Activated naive CD8-positive, alpha-beta T cell (primary cell): ENCODE measurements around the gene PHTF2.
A peak's percentile ranks its signal among the peaks of the same experiment; 100 is the strongest.

Source experiments
- H3K27ac Mint-ChIP-seq: one replicate; pipeline ENCODE4 v1.8.0; 2021; ENCODE audit warnings: mixed read lengths
- H3K27me3 Mint-ChIP-seq: one replicate; pipeline ENCODE4 v1.8.0; 2021; ENCODE audit warnings: mixed read lengths
- H3K36me3 Mint-ChIP-seq: one replicate; pipeline ENCODE4 v1.8.0; 2021; ENCODE audit warnings: mixed read lengths
- H3K4me1 Mint-ChIP-seq: one replicate; pipeline ENCODE4 v1.8.0; 2021; ENCODE audit warnings: low read depth, mixed read lengths
- H3K4me3 Mint-ChIP-seq: one replicate; pipeline ENCODE4 v1.8.0; 2021; ENCODE audit warnings: mild to moderate bottlenecking, mixed read lengths
- H3K9me3 Mint-ChIP-seq: one replicate; pipeline ENCODE4 v1.8.0; 2021; ENCODE audit warnings: low read depth, mixed read lengths

The PHTF2 gene

DNA sequence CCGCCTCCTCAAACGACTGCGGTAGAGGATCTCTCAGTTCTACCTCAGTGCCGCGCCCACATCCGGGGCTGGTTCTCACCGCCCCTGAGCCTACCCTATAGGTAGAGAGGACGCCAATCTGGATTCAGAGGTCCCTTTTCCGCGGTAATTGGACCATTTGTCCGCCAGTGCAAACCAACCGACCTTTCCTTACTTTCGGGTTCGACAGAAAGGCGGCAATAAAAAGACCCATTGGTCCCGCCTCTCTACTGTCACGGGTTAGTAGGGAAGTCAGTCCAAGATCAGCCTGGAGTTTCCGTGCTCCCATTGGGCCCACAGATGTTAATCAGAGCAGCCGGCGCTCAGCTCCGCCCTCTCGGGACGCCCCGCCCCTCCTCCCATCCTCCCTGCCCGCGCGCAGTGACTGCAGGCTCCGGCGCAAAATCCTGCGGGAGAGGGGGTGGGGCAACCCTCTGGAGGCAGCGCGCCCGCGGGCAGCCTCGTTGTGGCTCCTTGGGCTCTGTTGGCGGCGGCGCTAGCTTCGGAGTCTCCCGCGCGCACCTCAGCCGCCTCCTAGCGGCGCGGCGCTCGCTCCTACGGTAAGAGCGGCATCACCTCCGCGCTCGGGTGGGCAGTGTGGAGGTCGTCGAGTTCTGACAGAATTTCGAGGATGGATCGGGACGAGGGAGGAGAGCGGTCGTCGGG, at the start of gene PHTF2, which contains the start of gene TMEM60:
TSS of gene PHTF2 (plus strand) at position 380 of the 684 bp plus-strand sequence.
TSS of gene TMEM60 (minus strand) at position 41 of the 684 bp plus-strand sequence. CDS start 4,061 bp downstream, outside the sequence.
- Mint-ChIP-seq H3K4me3 (peak within 1 kb of the TSS; percentile 96), H3K36me3 (peaks cover 7% of the 10 kb centered on the region), H3K27ac (peak within 1 kb of the TSS; percentile 85), H3K9me3 (no peaks in the 10 kb centered on the region), H3K27me3 (no peaks in the 10 kb centered on the region), H3K4me1 (peaks cover 76% of the 10 kb centered on the region)

DNA sequence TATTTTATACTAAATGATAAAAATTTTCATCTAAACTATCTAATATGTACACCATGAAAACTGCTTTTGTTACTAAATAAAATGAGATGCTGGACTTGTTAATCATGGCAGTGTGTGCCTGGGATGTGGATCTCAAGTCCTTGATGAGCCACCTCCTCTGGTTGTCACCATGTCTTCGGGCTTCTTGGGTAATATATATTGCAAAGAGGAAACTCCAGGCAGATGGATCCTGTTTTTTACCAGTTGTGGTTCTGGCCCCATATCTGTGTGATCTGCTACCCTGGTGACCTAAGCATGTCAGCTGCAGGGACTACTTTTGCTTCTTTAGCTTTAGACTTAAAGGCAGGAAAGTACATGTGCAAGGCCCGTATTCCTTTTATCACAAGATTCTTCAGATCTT, 46.6 kb upstream of the PHTF2 start:
- Mint-ChIP-seq H3K27ac (peak overlapping the region; percentile 66), H3K4me1 (peaks cover 63% of the 10 kb centered on the region)

DNA sequence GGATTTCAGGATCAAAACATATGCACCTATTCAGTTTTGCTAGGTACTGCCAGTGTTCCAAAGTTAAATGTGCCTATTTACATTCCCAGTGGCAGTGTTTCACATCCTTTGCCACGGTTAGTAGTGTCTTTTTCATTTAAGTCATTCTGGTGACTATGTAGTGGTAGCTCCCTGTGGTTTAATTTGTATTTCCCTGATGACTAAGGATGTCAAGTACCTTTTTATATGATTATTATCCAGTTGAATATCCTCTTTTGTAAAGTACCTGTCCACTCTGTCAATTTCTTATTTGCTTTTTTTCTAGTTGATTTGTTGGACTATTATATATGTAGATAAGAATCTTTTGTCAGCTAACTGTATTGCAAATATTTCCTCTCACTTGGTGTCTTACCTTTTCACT, 45.4 kb upstream of the PHTF2 start:
- H3K9me3 Mint-ChIP-seq = no peaks in the 10 kb centered on the region
- no peaks in the 10 kb centered on the region for H3K27me3 Mint-ChIP-seq
- no peak overlapping the region for H3K4me3 Mint-ChIP-seq
- H3K27ac Mint-ChIP-seq = peak overlapping the region; percentile 71
- H3K4me1 Mint-ChIP-seq = peaks cover 58% of the 10 kb centered on the region
- H3K36me3 Mint-ChIP-seq = peaks cover 2% of the 10 kb centered on the region

More for the DNA sequence above, 46.6 kb upstream of the PHTF2 start:
- Mint-ChIP-seq H3K27me3 (no peaks in the 10 kb centered on the region), H3K36me3 (peaks cover 2% of the 10 kb centered on the region), H3K9me3 (no peaks in the 10 kb centered on the region), H3K4me3 (no peak overlapping the region)

DNA sequence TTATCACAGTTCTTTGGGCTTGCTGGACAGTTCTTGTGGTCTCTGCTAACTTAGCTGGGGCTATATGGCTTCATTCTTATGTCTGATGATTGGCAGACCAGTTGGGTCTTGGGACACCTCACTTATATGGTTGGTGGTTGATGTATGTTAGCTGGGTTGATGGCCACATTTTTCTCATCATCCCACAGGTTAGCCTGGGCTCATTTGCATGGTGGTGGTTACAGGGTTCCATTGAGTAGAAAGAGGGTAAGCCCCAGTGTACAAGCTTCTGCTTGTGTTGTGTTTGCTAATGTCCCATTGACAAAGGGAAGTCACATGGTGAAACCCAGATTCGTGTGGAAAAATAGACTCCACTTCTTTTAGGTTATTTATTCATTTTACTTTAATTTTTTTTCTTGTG, 41.0 kb upstream of the PHTF2 start:
- Mint-ChIP-seq H3K9me3 (no peaks in the 10 kb centered on the region), H3K27me3 (no peaks in the 10 kb centered on the region), H3K36me3 (no peaks in the 10 kb centered on the region), H3K4me3 (no peak overlapping the region), H3K27ac (peak overlapping the region; percentile 50), H3K4me1 (peaks cover 47% of the 10 kb centered on the region)

DNA sequence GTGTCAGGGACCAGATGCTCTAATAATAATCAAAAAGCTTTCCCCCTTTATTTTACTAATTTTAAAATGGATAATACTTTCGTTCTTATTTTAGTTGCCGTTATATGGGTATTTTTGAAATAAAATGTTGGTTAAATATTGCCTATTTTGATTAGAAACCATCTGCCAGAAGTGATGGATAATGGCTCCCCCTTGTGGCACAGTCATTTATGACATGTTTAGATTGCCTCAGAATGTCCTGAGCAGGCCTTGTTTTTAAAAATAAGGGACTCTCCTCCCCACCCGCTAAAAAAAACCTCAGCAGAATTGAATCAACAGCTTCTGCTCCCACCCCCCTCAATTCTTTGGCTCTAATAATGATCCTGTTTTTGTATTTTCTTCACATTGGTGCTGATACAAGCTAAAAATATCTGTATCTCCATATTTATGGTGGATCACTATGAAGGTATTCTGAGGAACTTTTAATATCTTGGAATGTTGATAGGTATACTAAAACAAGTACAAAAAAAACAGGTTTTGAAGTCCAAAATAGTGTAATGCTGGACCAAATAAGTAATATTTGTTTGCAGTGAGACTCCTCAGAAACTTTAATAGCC, 39.2 kb upstream of the PHTF2 start:
- Mint-ChIP-seq H3K27ac (no peak overlapping the region), H3K9me3 (no peaks in the 10 kb centered on the region), H3K36me3 (no peaks in the 10 kb centered on the region), H3K4me3 (no peak overlapping the region), H3K4me1 (peaks cover 46% of the 10 kb centered on the region), H3K27me3 (no peaks in the 10 kb centered on the region)

DNA sequence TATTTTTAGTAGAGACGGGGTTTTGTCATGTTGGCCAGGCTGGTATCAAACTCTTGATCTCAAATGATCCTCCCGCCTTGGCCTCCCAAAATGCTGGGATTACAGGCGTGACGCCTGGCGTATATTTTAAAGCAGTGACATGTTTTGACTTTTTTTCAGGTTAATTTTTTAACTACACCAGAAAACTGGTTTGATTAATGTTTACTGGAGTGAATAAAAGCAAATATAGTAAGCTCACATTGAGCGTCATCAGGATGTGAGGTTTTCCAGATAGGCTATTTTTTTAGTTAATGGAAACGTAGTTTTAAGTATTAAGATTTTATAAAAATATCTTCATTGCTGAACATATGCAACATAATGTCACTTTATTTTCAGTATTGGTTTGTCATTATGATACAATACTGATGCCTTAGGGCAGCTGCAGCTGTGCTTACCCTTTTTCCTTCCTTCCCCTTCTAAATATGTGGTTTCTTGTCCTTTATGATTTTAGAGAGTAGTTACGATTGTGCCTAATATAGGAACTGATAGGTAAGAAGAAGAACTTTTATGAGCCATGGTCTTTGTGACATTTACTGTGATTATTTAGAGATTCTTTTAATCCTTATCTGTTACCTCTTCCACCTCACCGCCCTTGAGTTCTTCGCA, 37.6 kb upstream of the PHTF2 start:
- Mint-ChIP-seq H3K4me3 (no peak overlapping the region), H3K27me3 (no peaks in the 10 kb centered on the region), H3K4me1 (peaks cover 45% of the 10 kb centered on the region), H3K36me3 (no peaks in the 10 kb centered on the region), H3K9me3 (no peaks in the 10 kb centered on the region), H3K27ac (no peak overlapping the region)

DNA sequence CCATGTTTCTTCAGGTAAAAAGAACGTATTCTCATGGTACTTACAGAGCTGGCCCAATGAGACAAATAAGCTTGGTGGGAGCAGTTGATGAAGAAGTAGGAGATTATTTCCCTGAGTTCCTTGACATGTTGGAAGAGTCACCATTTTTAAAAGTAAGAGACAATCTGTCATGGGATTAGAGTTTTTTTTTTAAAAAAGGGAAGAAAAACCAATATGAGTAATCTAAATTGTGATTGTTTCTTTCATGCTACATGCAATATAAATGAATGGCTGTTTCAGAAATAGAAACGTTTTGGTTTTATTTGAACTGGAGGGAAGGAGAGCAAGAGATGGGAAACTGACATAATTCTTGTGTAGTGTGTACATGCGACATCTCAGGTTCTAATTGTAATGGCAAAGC, 33.1 kb upstream of the PHTF2 start:
- H3K27me3 Mint-ChIP-seq = no peaks in the 10 kb centered on the region
- H3K4me3 Mint-ChIP-seq = no peak overlapping the region
- no peak overlapping the region for H3K27ac Mint-ChIP-seq
- no peaks in the 10 kb centered on the region for H3K9me3 Mint-ChIP-seq
- peaks cover 27% of the 10 kb centered on the region for H3K4me1 Mint-ChIP-seq
- peaks cover 2% of the 10 kb centered on the region for H3K36me3 Mint-ChIP-seq

DNA sequence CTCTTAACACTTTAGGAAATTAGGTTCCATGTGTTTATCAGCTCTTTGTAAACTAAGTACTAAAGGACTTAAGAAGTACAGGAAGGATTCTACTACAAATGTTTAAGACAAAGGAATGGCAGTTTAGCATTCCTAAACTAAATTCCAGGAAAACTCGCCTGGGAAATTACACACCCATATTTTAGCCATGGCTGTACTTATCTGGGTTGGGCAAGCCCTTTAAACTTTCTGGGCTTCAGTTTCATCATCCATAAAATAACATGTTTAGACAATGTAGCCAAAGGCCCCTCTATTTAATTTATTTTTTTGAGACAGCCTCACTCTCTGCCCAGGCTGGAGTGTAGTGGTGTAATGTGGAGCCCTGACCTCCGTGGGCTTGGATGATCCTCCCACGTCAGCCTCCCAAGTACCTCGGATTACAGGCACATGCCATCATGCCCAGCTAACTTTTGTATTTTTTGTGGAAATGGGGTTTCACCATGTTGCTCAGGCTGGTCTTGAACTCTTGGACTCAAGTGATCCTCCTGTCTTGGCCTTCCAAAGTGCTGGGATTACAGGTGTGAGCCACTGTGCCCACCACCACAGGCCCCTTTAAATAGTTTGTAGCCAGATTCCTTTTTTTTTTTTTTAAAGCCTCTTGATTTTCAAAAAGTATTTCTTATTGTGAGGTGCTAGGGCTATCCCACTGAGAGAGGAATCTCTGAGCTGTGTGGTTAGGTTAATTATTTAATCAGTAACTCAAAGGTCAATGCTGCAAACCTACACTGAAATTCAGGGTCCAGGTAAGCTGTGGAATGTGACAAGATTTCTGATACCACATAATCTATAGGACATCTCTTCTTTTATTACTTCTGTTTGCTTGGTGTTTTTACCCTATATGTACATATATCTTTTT, 32.4 kb upstream of the PHTF2 start:
- no peaks in the 10 kb centered on the region for H3K9me3 Mint-ChIP-seq
- peaks cover 27% of the 10 kb centered on the region for H3K4me1 Mint-ChIP-seq
- H3K27me3 Mint-ChIP-seq = no peaks in the 10 kb centered on the region
- H3K36me3 Mint-ChIP-seq = peaks cover 4% of the 10 kb centered on the region
- H3K4me3 Mint-ChIP-seq = no peak overlapping the region
- no peak overlapping the region for H3K27ac Mint-ChIP-seq

DNA sequence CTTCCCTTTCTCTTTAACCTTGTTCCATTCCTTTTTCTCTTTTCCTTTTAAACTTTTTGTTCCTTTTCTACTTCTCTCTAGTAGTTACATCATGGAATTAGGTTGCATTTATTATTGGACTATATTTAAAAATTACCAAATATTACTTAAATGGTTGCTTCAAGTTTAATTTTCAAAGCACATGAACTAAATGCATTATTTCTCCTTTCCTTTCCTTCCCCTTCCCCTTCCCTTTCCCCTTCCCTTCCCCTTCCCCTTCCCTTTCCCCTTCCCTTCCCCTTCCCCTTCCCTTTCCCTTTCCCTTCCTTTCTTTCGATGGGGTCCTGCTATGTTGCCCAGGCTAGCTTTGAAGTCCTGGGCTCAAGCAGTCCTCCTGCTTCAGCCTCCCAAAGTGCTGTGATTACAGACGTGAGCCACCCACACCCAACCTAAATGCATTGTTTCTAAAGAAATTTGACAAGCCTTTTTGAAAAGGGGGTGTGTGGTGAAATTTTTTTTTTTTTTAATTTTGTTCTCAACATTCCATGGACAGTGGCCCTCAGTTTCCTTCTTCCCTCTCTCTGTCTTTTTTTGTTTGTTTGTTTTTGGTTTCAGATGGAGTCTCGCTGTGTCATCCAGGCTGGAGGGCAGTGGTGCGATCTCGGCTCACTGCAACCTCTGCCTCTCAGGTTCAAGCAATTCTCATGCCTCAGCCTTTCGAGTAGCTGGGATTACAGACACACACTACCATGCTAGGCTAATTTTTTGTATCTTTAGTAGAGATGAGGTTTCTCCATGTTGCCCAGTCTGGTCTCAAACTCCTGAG, 31.6 kb upstream of the PHTF2 start:
- Mint-ChIP-seq H3K4me1 (peaks cover 22% of the 10 kb centered on the region), H3K27me3 (no peaks in the 10 kb centered on the region), H3K27ac (no peak overlapping the region), H3K4me3 (no peak overlapping the region), H3K9me3 (no peaks in the 10 kb centered on the region), H3K36me3 (peaks cover 4% of the 10 kb centered on the region)

DNA sequence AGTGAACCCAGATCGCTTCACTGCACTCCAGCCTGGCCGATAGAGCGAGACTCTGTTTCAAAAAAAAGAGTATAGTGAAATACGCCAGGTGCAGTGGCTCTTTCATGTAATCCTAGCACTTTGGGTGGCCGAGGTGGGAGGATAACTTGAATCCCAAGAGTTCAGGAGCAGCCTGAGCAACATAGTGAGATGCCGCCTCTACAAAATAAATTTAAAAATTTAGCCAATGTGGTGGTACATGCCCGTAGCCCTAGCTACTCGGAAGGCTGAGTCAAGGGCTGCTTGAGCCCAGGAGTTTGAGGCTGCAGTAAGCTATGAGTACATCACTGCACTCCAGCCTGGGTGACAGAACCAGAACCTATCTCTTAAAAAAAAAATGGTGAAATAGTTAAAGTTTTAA, 28.3 kb upstream of the PHTF2 start:
- Mint-ChIP-seq H3K27ac (no peak overlapping the region), H3K36me3 (peaks cover 6% of the 10 kb centered on the region), H3K4me3 (no peak overlapping the region), H3K27me3 (no peaks in the 10 kb centered on the region), H3K4me1 (peaks cover 4% of the 10 kb centered on the region), H3K9me3 (no peaks in the 10 kb centered on the region)

DNA sequence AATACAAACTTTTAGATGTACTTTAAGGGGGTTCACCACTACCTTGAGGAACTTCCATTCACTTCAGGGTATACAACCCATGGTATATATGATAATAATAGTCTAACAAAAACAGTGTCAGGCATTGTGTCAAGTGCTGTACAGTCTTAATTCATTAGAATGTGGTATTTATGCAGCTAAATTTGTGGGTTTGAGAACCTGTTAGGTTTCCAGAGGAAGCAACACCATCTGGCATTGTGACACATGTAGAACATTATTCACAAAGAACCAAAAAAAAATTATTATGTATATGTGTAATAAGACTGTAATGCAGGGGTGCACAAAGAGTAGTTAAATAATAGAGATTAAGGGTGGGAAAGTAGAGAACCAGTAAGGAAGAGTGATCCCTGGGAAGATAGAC, 26.7 kb upstream of the PHTF2 start:
- Mint-ChIP-seq H3K36me3 (peaks cover 14% of the 10 kb centered on the region), H3K27ac (no peak overlapping the region), H3K4me3 (no peak overlapping the region), H3K9me3 (no peaks in the 10 kb centered on the region), H3K4me1 (peaks cover 3% of the 10 kb centered on the region), H3K27me3 (no peaks in the 10 kb centered on the region)

DNA sequence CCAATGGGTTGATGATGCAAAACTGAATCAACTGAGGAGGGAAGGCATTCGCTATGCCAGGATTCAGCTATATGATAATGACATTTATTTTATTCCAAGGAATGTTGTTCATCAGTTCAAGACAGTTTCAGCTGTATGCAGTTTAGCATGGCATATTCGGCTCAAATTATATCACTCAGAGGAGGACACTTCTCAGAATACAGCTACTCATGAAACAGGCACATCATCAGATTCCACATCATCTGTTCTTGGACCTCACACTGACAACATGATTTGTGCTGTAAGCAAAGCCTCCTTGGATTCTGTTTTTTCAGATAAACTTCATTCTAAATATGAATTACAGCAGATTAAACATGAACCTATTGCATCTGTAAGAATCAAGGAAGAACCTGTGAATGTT, 20.0 kb upstream of the PHTF2 start:
- no peaks in the 10 kb centered on the region for H3K27me3 Mint-ChIP-seq
- no peak overlapping the region for H3K27ac Mint-ChIP-seq
- no peaks in the 10 kb centered on the region for H3K9me3 Mint-ChIP-seq
- peaks cover 2% of the 10 kb centered on the region for H3K4me1 Mint-ChIP-seq
- H3K36me3 Mint-ChIP-seq = peaks cover 23% of the 10 kb centered on the region
- no peak overlapping the region for H3K4me3 Mint-ChIP-seq

DNA sequence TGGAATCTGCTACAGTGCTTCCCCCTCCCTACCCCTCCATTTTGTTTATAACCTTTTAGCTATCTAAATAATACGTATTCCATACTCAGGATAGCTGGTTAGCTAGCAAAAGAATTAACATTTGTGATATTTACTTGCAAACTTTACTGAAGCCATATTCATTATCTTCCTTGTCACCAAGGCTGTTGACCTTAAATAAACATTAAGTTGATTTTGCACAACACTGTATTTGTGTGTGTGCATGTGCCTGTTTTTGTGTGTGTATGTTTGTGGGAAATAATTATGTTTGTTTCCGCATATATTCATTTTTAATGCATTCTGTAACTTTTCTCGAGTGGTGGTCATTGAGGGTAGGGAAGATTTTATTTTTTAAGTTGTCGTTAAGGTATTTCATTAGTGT, 16.2 kb upstream of the PHTF2 start:
- H3K36me3 Mint-ChIP-seq = peaks cover 28% of the 10 kb centered on the region
- no peaks in the 10 kb centered on the region for H3K9me3 Mint-ChIP-seq
- H3K4me1 Mint-ChIP-seq = no peaks in the 10 kb centered on the region
- no peak overlapping the region for H3K27ac Mint-ChIP-seq
- H3K4me3 Mint-ChIP-seq = no peak overlapping the region
- H3K27me3 Mint-ChIP-seq = no peaks in the 10 kb centered on the region

DNA sequence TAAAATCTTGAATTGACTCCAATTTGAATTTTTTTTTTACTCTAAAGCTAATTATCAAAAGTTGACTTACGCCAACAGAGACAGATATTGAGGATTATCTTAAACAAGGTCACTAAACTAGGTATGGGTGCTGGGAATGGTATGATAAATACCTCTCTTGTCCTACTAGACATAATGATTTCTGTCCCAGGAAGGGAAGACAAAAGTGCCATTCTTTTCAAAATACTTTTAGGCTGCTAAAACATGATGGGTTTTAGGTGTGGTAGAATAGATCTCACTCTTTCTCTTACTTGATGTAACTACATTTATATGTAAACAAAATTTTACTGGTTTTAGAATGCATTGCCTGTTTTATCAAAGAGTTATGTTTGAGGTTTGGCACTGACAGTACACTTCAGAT, 15.5 kb upstream of the PHTF2 start:
- H3K4me1 Mint-ChIP-seq = no peaks in the 10 kb centered on the region
- no peak overlapping the region for H3K4me3 Mint-ChIP-seq
- no peaks in the 10 kb centered on the region for H3K9me3 Mint-ChIP-seq
- H3K27me3 Mint-ChIP-seq = no peaks in the 10 kb centered on the region
- H3K36me3 Mint-ChIP-seq = peaks cover 27% of the 10 kb centered on the region
- H3K27ac Mint-ChIP-seq = no peak overlapping the region
